HG02884 (cell line): ENCODE measurements around the gene CHST11.

Source experiments
- ATAC-seq: cut with Tn5 transposase; IDR thresholded peaks from one replicate; pipeline ENCODE4 v1.9.1; 2021; ENCODE audit warnings: mild to moderate bottlenecking, moderate library complexity; ENCODE audit not compliant: unreplicated experiment

CHST11 gene

GRCh38 chr12:104708891-104709290 lies 252.1 kb downstream of the CHST11 start:
- ATAC-seq, result no peak

- ATAC-seq, result no peak
Measured at GRCh38 chr12:104709692-104710435, 253.1 kb downstream of the CHST11 start.

- no peak for ATAC-seq
Measured at GRCh38 chr12:104710940-104711689, 254.4 kb downstream of the CHST11 start.

GRCh38 chr12:104712477-104712876 lies 255.7 kb downstream of the CHST11 start:
- no peak for ATAC-seq

- no peak for ATAC-seq
Measured at GRCh38 chr12:104712968-104713367, 256.2 kb downstream of the CHST11 start.

- no peak for ATAC-seq
Measured at GRCh38 chr12:104713444-104713843, 256.7 kb downstream of the CHST11 start.

- no peak for ATAC-seq
Measured at GRCh38 chr12:104714369-104714768, 257.6 kb downstream of the CHST11 start.

GRCh38 chr12:104716172-104716571 lies 259.4 kb downstream of the CHST11 start:
- no peak for ATAC-seq

GRCh38 chr12:104718304-104718929 lies 261.7 kb downstream of the CHST11 start:
- ATAC-seq, result no peak

- no peak for ATAC-seq
Measured at GRCh38 chr12:104719700-104720338, 263.1 kb downstream of the CHST11 start.

GRCh38 chr12:104720339-104721038 lies 263.7 kb downstream of the CHST11 start:
- no peak for ATAC-seq

- ATAC-seq, result no peak
Measured at GRCh38 chr12:104721039-104721405, 264.3 kb downstream of the CHST11 start.

GRCh38 chr12:104721936-104722335 lies 265.2 kb downstream of the CHST11 start:
- ATAC-seq, result no peak

GRCh38 chr12:104722601-104723534 lies 266.1 kb downstream of the CHST11 start:
- no peak for ATAC-seq

- ATAC-seq, result no peak
Measured at GRCh38 chr12:104723895-104724294, 267.1 kb downstream of the CHST11 start.

GRCh38 chr12:104724992-104725585 lies 268.3 kb downstream of the CHST11 start:
- ATAC-seq, result no peak

GRCh38 chr12:104725610-104726009 lies 268.9 kb downstream of the CHST11 start:
- no peak for ATAC-seq

- ATAC-seq, result no peak
Measured at GRCh38 chr12:104727726-104728465, 271.1 kb downstream of the CHST11 start.

GRCh38 chr12:104729091-104729490 lies 272.3 kb downstream of the CHST11 start:
- ATAC-seq, result no peak
